Progenitor cell of endocrine pancreas (in vitro differentiated cells): ENCODE data around the gene XPA. TPM values are rescaled to one million over a fixed set of nuclear protein-coding genes. Genes with fewer than 3 reads are reported as not detected.

Source experiments
- DNase-seq: peaks from one replicate; pipeline ENCODE4 v3.0.0; 2021; ENCODE audit warnings: low spot score; ENCODE audit not compliant: unreplicated experiment
- H3K27ac Mint-ChIP-seq: 2 replicates; pipeline ENCODE4 v1.8.0; 2021; ENCODE audit warnings: mild to moderate bottlenecking, moderate library complexity, mixed read lengths
- H3K27me3 Mint-ChIP-seq: 2 replicates; pipeline ENCODE4 v1.8.0; 2021; ENCODE audit warnings: mixed read lengths
- H3K36me3 Mint-ChIP-seq: 2 replicates; pipeline ENCODE4 v1.8.0; 2022; ENCODE audit warnings: mixed read lengths; ENCODE audit not compliant: insufficient read depth
- H3K4me1 Mint-ChIP-seq: 2 replicates; pipeline ENCODE4 v1.8.0; 2021; ENCODE audit warnings: low read depth, mixed read lengths
- H3K4me3 Mint-ChIP-seq: 2 replicates; pipeline ENCODE4 v1.8.0; 2021; ENCODE audit warnings: low read depth, mild to moderate bottlenecking, moderate library complexity, mixed read lengths
- H3K9me3 Mint-ChIP-seq: 2 replicates; pipeline ENCODE4 v1.8.0; 2021; ENCODE audit warnings: low read depth, mixed read lengths
- total RNA-seq: library from RNA; stranded (reverse); gene quantifications from 2 replicates; pipeline ENCODE4 v1.2.1, GENCODE V29; 2021
- TF ChIP-seq, protein P1 (sequence below): fragments of 200-600 bp; sonication (generic); IDR thresholded peaks from one replicate; pipeline ENCODE4 v1.5.0; 2021; ENCODE audit warnings: antibody characterized with exemption, mild to moderate bottlenecking; ENCODE audit not compliant: unreplicated experiment

The XPA gene
- total RNA-seq, 1 donor from 2014 or later = 16.4 TPM

DNA sequence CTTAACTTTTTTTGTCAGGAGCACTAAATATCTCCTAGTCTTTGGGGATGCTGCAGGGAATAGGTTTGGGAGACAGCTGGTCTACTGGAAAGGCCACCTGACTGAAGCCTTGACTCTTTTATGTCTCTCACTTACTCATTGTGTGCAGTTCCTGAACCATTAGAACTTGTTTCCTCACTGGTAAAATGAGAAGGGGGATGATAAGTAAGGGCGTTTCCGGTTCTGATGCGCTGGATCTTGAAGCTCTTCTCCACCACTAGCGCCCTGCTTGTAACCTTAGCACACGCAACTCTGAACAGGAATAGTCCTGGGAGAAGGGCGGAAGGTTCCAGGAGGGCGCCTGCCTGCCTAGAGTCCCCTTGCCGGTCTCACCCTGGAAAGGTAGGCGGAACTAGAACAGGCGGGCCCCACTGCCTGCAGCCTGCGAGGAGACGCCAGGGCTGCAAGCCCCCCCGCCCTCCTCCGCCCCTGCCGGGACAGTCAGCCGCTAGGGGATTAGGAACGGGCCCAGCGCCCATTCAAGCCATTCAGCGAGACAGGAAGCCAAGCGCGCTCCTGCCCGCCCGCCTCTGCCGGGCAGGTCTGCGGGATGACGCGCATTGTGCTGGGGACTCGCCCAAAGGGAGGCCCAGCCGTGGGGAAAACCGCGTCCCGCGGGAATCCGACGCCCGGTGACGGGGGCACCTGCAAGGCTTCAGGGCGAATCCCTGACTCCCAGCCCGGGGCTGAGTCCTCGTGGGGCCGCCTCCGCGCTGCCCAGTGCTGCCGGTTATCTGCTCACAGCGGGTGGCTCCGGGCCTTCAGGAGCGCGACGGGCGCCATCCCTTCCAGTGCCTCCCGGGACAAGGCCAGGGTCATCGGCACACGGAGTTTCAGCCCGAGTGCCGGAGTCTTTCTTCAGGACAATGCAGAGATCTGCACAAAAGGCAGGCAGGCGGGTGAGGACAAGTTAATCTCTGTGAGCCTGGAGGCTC is 44.0 kb upstream of the XPA start:
- peak overlapping the region; percentile 68 for H3K4me3 Mint-ChIP-seq
- TF ChIP-seq, protein P1, sequence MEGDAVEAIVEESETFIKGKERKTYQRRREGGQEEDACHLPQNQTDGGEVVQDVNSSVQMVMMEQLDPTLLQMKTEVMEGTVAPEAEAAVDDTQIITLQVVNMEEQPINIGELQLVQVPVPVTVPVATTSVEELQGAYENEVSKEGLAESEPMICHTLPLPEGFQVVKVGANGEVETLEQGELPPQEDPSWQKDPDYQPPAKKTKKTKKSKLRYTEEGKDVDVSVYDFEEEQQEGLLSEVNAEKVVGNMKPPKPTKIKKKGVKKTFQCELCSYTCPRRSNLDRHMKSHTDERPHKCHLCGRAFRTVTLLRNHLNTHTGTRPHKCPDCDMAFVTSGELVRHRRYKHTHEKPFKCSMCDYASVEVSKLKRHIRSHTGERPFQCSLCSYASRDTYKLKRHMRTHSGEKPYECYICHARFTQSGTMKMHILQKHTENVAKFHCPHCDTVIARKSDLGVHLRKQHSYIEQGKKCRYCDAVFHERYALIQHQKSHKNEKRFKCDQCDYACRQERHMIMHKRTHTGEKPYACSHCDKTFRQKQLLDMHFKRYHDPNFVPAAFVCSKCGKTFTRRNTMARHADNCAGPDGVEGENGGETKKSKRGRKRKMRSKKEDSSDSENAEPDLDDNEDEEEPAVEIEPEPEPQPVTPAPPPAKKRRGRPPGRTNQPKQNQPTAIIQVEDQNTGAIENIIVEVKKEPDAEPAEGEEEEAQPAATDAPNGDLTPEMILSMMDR = peak; percentile 41
- H3K27me3 Mint-ChIP-seq = peaks cover 43% of the 10 kb centered on the region
- peaks cover 8% of the 10 kb centered on the region for H3K9me3 Mint-ChIP-seq
- peak; percentile 59 for DNase-seq
- peaks cover 3% of the 10 kb centered on the region for H3K4me1 Mint-ChIP-seq
- H3K27ac Mint-ChIP-seq = peak overlapping the region; percentile 71
- no peaks in the 10 kb centered on the region for H3K36me3 Mint-ChIP-seq

- TF ChIP-seq, protein P1 = no peak
- no peak for DNase-seq
- Mint-ChIP-seq H3K9me3 (peaks cover 4% of the 10 kb centered on the region), H3K27ac (no peak overlapping the region), H3K4me1 (peaks cover 5% of the 10 kb centered on the region), H3K27me3 (peaks cover 21% of the 10 kb centered on the region), H3K4me3 (no peak overlapping the region), H3K36me3 (no peaks in the 10 kb centered on the region)
Measured at GRCh38 chr9:97737429-97737828, 40.3 kb upstream of the XPA start.

GRCh38 chr9:97735070-97735600 is 38.0 kb upstream of the XPA start:
- Mint-ChIP-seq H3K4me1 (peaks cover 2% of the 10 kb centered on the region), H3K27me3 (peaks cover 9% of the 10 kb centered on the region), H3K36me3 (no peaks in the 10 kb centered on the region), H3K9me3 (no peaks in the 10 kb centered on the region), H3K4me3 (no peak overlapping the region), H3K27ac (no peak overlapping the region)
- TF ChIP-seq, protein P1 = no peak
- DNase-seq = no peak

DNA sequence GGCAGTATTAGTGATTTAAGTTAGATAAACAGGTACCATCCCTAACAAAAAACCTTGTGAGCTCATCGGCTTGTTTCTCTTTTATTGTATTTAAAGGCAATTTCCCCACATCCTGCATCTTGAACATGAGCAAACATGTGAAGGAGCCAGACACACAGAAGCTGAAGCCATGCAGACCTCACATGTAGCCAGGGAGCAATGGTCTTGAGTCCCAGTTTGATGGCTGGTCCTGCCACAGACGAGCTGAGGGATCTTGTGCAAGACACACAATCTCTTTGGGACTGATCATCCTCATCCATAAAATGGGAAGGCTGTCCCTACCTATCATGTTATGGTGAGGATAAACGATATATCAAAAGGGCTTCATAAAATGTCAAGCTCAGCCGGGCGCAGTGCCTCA is 29.6 kb upstream of the XPA start:
- DNase-seq = no peak
- Mint-ChIP-seq H3K27me3 (peaks cover 2% of the 10 kb centered on the region), H3K4me1 (peaks cover 5% of the 10 kb centered on the region), H3K9me3 (no peaks in the 10 kb centered on the region), H3K4me3 (no peak overlapping the region), H3K27ac (no peak overlapping the region), H3K36me3 (no peaks in the 10 kb centered on the region)
- TF ChIP-seq, protein P1 = no peak

DNA sequence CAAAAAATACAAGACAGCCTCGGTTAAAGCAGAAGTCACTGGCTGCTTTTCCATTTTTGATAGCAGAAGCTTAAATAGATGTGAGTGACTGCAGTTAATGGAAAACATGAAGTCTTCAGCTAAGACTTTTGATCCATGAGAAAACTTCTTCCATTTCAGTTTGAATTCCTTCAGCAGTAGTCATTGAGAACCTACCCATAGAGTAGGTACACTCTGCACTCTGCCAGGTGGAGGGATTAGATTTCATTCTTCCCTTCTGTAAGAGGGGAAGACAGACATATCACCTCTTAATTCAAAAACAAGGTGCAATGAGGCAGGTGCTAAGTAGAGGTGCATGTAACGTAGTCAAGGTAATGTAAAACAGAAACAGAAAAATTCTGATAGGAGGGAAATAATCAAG is 26.7 kb upstream of the XPA start:
- TF ChIP-seq, protein P1 = no peak
- Mint-ChIP-seq H3K9me3 (peaks cover 4% of the 10 kb centered on the region), H3K27ac (no peak overlapping the region), H3K27me3 (peaks cover 2% of the 10 kb centered on the region), H3K4me1 (peaks cover 5% of the 10 kb centered on the region), H3K36me3 (no peaks in the 10 kb centered on the region), H3K4me3 (no peak overlapping the region)
- no peak for DNase-seq
